K562 (cell line): Measurements from ENCODE around the gene ASXL2. TPM values are rescaled to one million over a fixed set of nuclear protein-coding genes. Genes with fewer than 3 reads are reported as not detected.
A peak's percentile ranks its signal among the peaks of the same experiment; 100 is the strongest.

Experiments
- ATAC-seq: fragments of 200-7000 bp; cut with Tn5 transposase; 3 replicates; pipeline ENCODE4 v1.9.1; 2020; ENCODE audit warnings: moderate library complexity
- BruUV-seq: library from RNA; stranded (reverse); fragments of 400-500 nt; replicated peaks from 2 replicates; lab custom pipeline; 2021; lab: Mats Ljungman, UMichigan
- CTCF ChIA-PET: fragments of 300-600 bp; formaldehyde crosslinking; extraction: SDS; loops from one replicate; lab custom pipeline; 2021; ENCODE audit warnings: low intra/inter-chr PET ratio; lab: Yijun Ruan, JAX
- POLR2A ChIA-PET: fragments of 300-600, 350-650 bp; sonication (Branson Sonifier 250); formaldehyde crosslinking; extraction: SDS; loops from one replicate; lab custom pipeline; 2021; ENCODE audit warnings: antibody characterized with exemption, inconsistent platforms; lab: Yijun Ruan, JAX
- DNase-seq, 4 experiments: peaks; one replicate each; pipeline versions ENCODE4 v3.0.0 to v3.0.0-alpha.2; 2011 to 2018; ENCODE audit warnings: low spot score in 3 of 4, mixed read lengths in 3 of 4; ENCODE audit errors: extremely low read depth in 1 of 4
- FAIRE-seq: peaks from 2 replicates; lab custom pipeline; 2011; peaks lifted over from hg19 to GRCh38; lab: Jason Lieb, UNC
- H2AFZ ChIP-seq: 2 replicates; pipeline ENCODE4 v1.6.0; 2011; ENCODE audit warnings: low read depth, low read length, control low read depth, inconsistent platforms
- H3K27ac ChIP-seq: fragments of 200-600 bp; 3 replicates; pipeline ENCODE4 v1.8.0; 2011; ENCODE audit warnings: low read depth, mild to moderate bottlenecking, control low read depth, inconsistent platforms, low read length, moderate library complexity, mixed read lengths; ENCODE audit errors: extremely low read depth
- H3K27me3 ChIP-seq, 2 experiments: fragments of 300-600 bp in 1 of 2; 2 replicates in 1 of 2; 3 replicates in 1 of 2; pipeline versions ENCODE4 v1.6.0 to v1.8.0; 2011; ENCODE audit warnings: inconsistent platforms in 2 of 2, low read length in 2 of 2, mild to moderate bottlenecking in 1 of 2, mixed read lengths in 1 of 2, moderate library complexity in 1 of 2; ENCODE audit not compliant: control insufficient read depth in 2 of 2, insufficient read depth in 2 of 2
- H3K36me3 ChIP-seq: fragments of 300-600 bp; 3 replicates; pipeline ENCODE4 v1.8.0; 2011; ENCODE audit warnings: mild to moderate bottlenecking, low read length, inconsistent platforms; ENCODE audit not compliant: control insufficient read depth, insufficient read depth
- H3K4me1 ChIP-seq, 2 experiments: fragments of 200-600 bp in 1 of 2; replicated peaks in 1 of 2; 2 replicates in 1 of 2; 3 replicates in 1 of 2; pipeline versions ENCODE4 v1.5.1 to v1.8.0; 2011; ENCODE audit warnings: inconsistent platforms in 2 of 2, low read length in 2 of 2, mild to moderate bottlenecking in 1 of 2, mixed read lengths in 1 of 2, moderate library complexity in 1 of 2; ENCODE audit not compliant: control insufficient read depth in 2 of 2, insufficient read depth in 2 of 2
- H3K4me2 ChIP-seq: 2 replicates; pipeline ENCODE4 v1.6.1; 2011; ENCODE audit warnings: low read length, control low read depth, inconsistent platforms, mixed read lengths; ENCODE audit not compliant: insufficient read depth
- H3K4me3 ChIP-seq: fragments of 200-600 bp; sonication (generic), shearing (Covaris generic); 2 replicates; pipeline ENCODE4 v1.5.1; 2016; ENCODE audit warnings: control low read depth, inconsistent platforms
- H3K79me2 ChIP-seq: fragments of 200-600 bp; 3 replicates; pipeline ENCODE4 v1.8.0; 2011; ENCODE audit warnings: low read length, inconsistent platforms; ENCODE audit not compliant: control insufficient read depth, insufficient read depth
- H3K9ac ChIP-seq, 2 experiments: 2 replicates each; pipeline versions ENCODE4 v1.6.0 to v1.6.1; 2011; ENCODE audit warnings: low read depth in 2 of 2, low read length in 2 of 2, control low read depth in 1 of 2, inconsistent platforms in 1 of 2, mild to moderate bottlenecking in 1 of 2, mixed read lengths in 1 of 2; ENCODE audit not compliant: insufficient read depth in 1 of 2
- H3K9me1 ChIP-seq: one replicate; pipeline ENCODE4 v1.6.0; 2011; ENCODE audit warnings: inconsistent platforms, mild to moderate bottlenecking, low read length, moderate library complexity; ENCODE audit not compliant: control insufficient read depth, insufficient read depth
- H3K9me3 ChIP-seq: replicated peaks from 2 replicates; pipeline ENCODE4 v1.5.1; 2011; ENCODE audit warnings: low read depth, low read length, inconsistent platforms; ENCODE audit not compliant: control insufficient read depth, insufficient read depth
- H4K20me1 ChIP-seq: replicated peaks from 2 replicates; pipeline ENCODE4 v1.6.1; 2011; ENCODE audit warnings: low read length, inconsistent platforms, mixed read lengths; ENCODE audit not compliant: control insufficient read depth, insufficient read depth
- C11orf30 ChIP-seq: fragments of 450-650 bp; IDR thresholded peaks from 2 replicates; pipeline ENCODE4 v1.6.1; 2016; ENCODE audit warnings: low read depth, mild to moderate bottlenecking
- EZH2 ChIP-seq: IDR thresholded peaks from 2 replicates; pipeline ENCODE4 v1.6.1; 2012; ENCODE audit warnings: low read depth, mild to moderate bottlenecking, inconsistent platforms, low read length, borderline replicate concordance
- GABPA ChIP-seq: fragments of 200-800 bp; sonication (Bioruptor generic); conservative IDR thresholded peaks from 2 replicates; pipeline ENCODE4 v1.6.1; 2016; ENCODE audit warnings: low read depth, missing genetic modification characterization, missing compliant biosample characterization
- ILF3 ChIP-seq: fragments of 450-650 bp; IDR thresholded peaks from 2 replicates; pipeline ENCODE4 v1.6.1; 2018; ENCODE audit warnings: antibody characterized with exemption, mild to moderate bottlenecking, moderate library complexity, borderline replicate concordance
- KDM2B ChIP-seq: fragments of 250-450 bp; sonication (Bioruptor Pico); IDR thresholded peaks from 2 replicates; pipeline ENCODE4 v1.8.0; 2021; ENCODE audit warnings: mild to moderate bottlenecking, moderate library complexity
- LCOR ChIP-seq: sonication (generic); formaldehyde crosslinking; IDR thresholded peaks from 2 replicates; pipeline ENCODE4 v1.8.0; 2022; ENCODE audit warnings: mild to moderate bottlenecking, missing genetic modification reagents
- MAFF ChIP-seq: IDR thresholded peaks from 2 replicates; pipeline ENCODE4 v1.6.1; 2012; ENCODE audit warnings: low read length, improper control_type of control experiment
- MAFG ChIP-seq: fragments of 450-650 bp; conservative IDR thresholded peaks from 2 replicates; pipeline ENCODE4 v1.6.1; 2016; ENCODE audit warnings: missing genetic modification characterization, missing compliant biosample characterization
- MAFK ChIP-seq: IDR thresholded peaks from 2 replicates; pipeline ENCODE4 v1.6.1; 2011; ENCODE audit warnings: low read length, improper control_type of control experiment
- NFATC3 ChIP-seq: fragments of 450-650 bp; IDR thresholded peaks from 2 replicates; pipeline ENCODE4 v1.6.1; 2017; ENCODE audit warnings: mild to moderate bottlenecking
- POLR2A ChIP-seq: fragments of 450-650 bp; conservative IDR thresholded peaks from 2 replicates; pipeline ENCODE4 v1.6.1; 2016
- TAF15 ChIP-seq: fragments of 200-400 bp; formaldehyde crosslinking; IDR thresholded peaks from 2 replicates; pipeline ENCODE4 v1.6.1; 2017; ENCODE audit warnings: mild to moderate bottlenecking, low read depth, low read length, moderate library complexity
- TSC22D4 ChIP-seq: fragments of 450-650 bp; IDR thresholded peaks from 2 replicates; pipeline ENCODE4 v1.6.1; 2016; ENCODE audit warnings: missing genetic modification characterization, missing biosample characterization, control low read depth
- USF2 ChIP-seq: sonication (generic); formaldehyde crosslinking; IDR thresholded peaks from 2 replicates; pipeline ENCODE4 v1.5.0; 2020; ENCODE audit warnings: missing genetic modification reagents
- ZFP1 ChIP-seq: fragments of 450-650 bp; formaldehyde crosslinking; IDR thresholded peaks from 2 replicates; pipeline ENCODE4 v1.4.0; 2020; ENCODE audit warnings: mild to moderate bottlenecking, mixed read lengths
- ZNF140 ChIP-seq: fragments of 250-450 bp; sonication (Bioruptor Pico); IDR thresholded peaks from 2 replicates; pipeline ENCODE4 v1.8.0; 2021; ENCODE audit warnings: moderate library complexity, mild to moderate bottlenecking, inconsistent platforms
- ZNF175 ChIP-seq: fragments of 200-800 bp; sonication (Bioruptor generic); IDR thresholded peaks from 2 replicates; pipeline ENCODE4 v1.6.1; 2016; ENCODE audit warnings: low read depth, mild to moderate bottlenecking, missing genetic modification characterization, missing compliant biosample characterization
- ZNF217 ChIP-seq: sonication (generic); formaldehyde crosslinking; IDR thresholded peaks from 2 replicates; pipeline ENCODE4 v1.8.0; 2022; ENCODE audit warnings: mild to moderate bottlenecking, missing genetic modification reagents
- ZNF316 ChIP-seq: fragments of 450-650 bp; IDR thresholded peaks from 2 replicates; pipeline ENCODE4 v1.6.1; 2016
- ZNF445 ChIP-seq: fragments of 250-450 bp; sonication (Bioruptor Pico); IDR thresholded peaks from 2 replicates; pipeline ENCODE4 v1.4.0; 2020; ENCODE audit warnings: low read depth, mild to moderate bottlenecking, moderate library complexity
- ZNF586 ChIP-seq: fragments of 450-650 bp; formaldehyde crosslinking; conservative IDR thresholded peaks from 2 replicates; pipeline ENCODE4 v1.4.0; 2020; ENCODE audit warnings: mild to moderate bottlenecking, moderate library complexity
- ZNF764 ChIP-seq: fragments of 250-450 bp; sonication (Bioruptor Pico); IDR thresholded peaks from 2 replicates; pipeline ENCODE4 v1.4.0; 2020; ENCODE audit warnings: low read depth, mild to moderate bottlenecking, moderate library complexity
- ZNF780A ChIP-seq: fragments of 250-450 bp; sonication (Bioruptor Pico); IDR thresholded peaks from 2 replicates; pipeline ENCODE4 v1.5.0; 2021; ENCODE audit warnings: mild to moderate bottlenecking
- WGBS: fragments of 100-300 bp; shearing (Covaris generic); methylation state at CpG from one replicate; pipeline ENCODE4 v1.1.6; 2016; ENCODE audit warnings: low coverage, mixed read lengths; ENCODE audit not compliant: insufficient coverage; ENCODE audit errors: missing lambda C conversion rate; 5-methylcytosine and 5-hydroxymethylcytosine counted together
- in situ Hi-C: fragments of 300-500 bp; cut with MboI; formaldehyde crosslinking; loops from 4 replicates; pipeline ENCODE4 v1.15.0; 2018; ENCODE audit warnings: inconsistent platforms, mixed read lengths
- intact Hi-C: fragments of 100-400 bp; cut with micrococcal nuclease; formaldehyde crosslinking; loops from 2 replicates; pipeline ENCODE4 v1.14.2; 2022
- polyA plus RNA-seq, 8 experiments: library from polyadenylated mRNA; depleted of rRNA in 4 of 8; stranded (reverse) in 5 of 8; unstranded in 3 of 8; fragments of >200 nt; fragmentation: Nextera tagmentation in 2 of 8; fragmentation: Illumina TruSeq in 1 of 8; extraction: Ambion mirVana in 2 of 8; extraction: Trizol in 1 of 8; gene quantifications; 2 replicates each; pipeline versions ENCODE4 v1.2.1 to v1.2.3, GENCODE V29; 2011 to 2014; ENCODE audit warnings: inconsistent platforms in 1 of 8, missing spikeins in 1 of 8
- total RNA-seq, 7 experiments: library from RNA; depleted of rRNA in 6 of 7; stranded (reverse); fragments of >200 nt in 6 of 7; fragmentation: Illumina TruSeq in 2 of 7; extraction: Trizol in 2 of 7; gene quantifications; 2 replicates each; pipeline versions ENCODE4 v1.2.1 to v1.2.3, GENCODE V29; 2011 to 2021; ENCODE audit warnings: low replicate concordance in 1 of 7
- TF ChIP-seq, protein P1 (sequence below): fragments of 450-650 bp; formaldehyde crosslinking; IDR thresholded peaks from 2 replicates; pipeline ENCODE4 v1.4.0; 2020; ENCODE audit warnings: mild to moderate bottlenecking

The ASXL2 gene
- total and polyA plus RNA-seq, 9 of the 15 experiments (the other 6 are each of a cell fraction or from before 2014, with no cell fraction given): 2.2 to 25.9 (median 9.0) TPM

GRCh38 chr2:25787020-25787419 is 91.3 kb downstream of the ASXL2 start (continued):
- TF ChIP-seq ZNF175: no peak
- no peak for TF ChIP-seq ZNF586 (CRISPR knock-in tag)
- TF ChIP-seq USF2: no peak

- in situ Hi-C loops: no loop called here
These were observed 93.9 kb downstream of the ASXL2 start for GRCh38 chr2:25784404-25784803.

More at GRCh38 chr2:25784404-25784803, 93.9 kb downstream of the ASXL2 start:
- Histone ChIP-seq H3K4me2 (no peak overlapping the region), H3K4me3 (no peak overlapping the region), H3K9me3 (no peaks in the 10 kb centered on the region), H3K9me1 (peaks cover 4% of the 10 kb centered on the region), H3K27ac (no peak overlapping the region), H3K4me1 (no peaks in the 10 kb centered on the region), H3K36me3 (peaks cover 19% of the 10 kb centered on the region; the same call in 2 of the 3 replicates), H4K20me1 (no peaks in the 10 kb centered on the region), H3K27me3 (no peaks in the 10 kb centered on the region), H3K79me2 (peaks cover 5% of the 10 kb centered on the region; the same call in 1 of the 3 replicates), H2AFZ (no peak overlapping the region), H3K9ac (no peak overlapping the region)
- ChIA-PET POLR2A (interaction anchor here (0.9 to 1.3 kb wide), 2 partner anchors 8 to 46 kb away, joined by 3 to 5 read pairs; no protein-coding TSS in a partner anchor), CTCF (no interaction called here)
- FAIRE-seq (no peak), ATAC-seq (no peak), DNase-seq (no peak)
- TF ChIP-seq EZH2 (no peak), MAFK (peak; percentile 69), MAFG (peak; percentile 69), GABPA (tag) (no peak), ZNF780A (CRISPR knock-in tag) (no peak), POLR2A (no peak; the same call in 1 of the 2 replicates), ZNF140 (CRISPR knock-in tag) (no peak), ZNF764 (CRISPR knock-in tag) (no peak), LCOR (CRISPR knock-in tag) (no peak), ZNF316 (peak; percentile 90), KDM2B (no peak), MAFF (peak; percentile 65), ILF3 (no peak), ZFP1 (CRISPR knock-in tag) (no peak), NFATC3 (no peak), TAF15 (no peak), ZNF445 (CRISPR knock-in tag) (no peak), TSC22D4 (tag) (no peak), ZNF217 (CRISPR knock-in tag) (no peak), C11orf30 (peak; percentile 82)
- TF ChIP-seq, protein P1, sequence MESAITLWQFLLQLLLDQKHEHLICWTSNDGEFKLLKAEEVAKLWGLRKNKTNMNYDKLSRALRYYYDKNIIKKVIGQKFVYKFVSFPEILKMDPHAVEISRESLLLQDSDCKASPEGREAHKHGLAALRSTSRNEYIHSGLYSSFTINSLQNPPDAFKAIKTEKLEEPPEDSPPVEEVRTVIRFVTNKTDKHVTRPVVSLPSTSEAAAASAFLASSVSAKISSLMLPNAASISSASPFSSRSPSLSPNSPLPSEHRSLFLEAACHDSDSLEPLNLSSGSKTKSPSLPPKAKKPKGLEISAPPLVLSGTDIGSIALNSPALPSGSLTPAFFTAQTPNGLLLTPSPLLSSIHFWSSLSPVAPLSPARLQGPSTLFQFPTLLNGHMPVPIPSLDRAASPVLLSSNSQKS (CRISPR knock-in tag): no peak
- intact Hi-C loops: no loop called here
- WGBS: 94% methylated on average over 4 of the region's 4 CpGs
- no TSS peak for BruUV-seq
